ENCODE measurements around the gene OTUB2.
A peak's percentile ranks its signal among the peaks of the same experiment; 100 is the strongest.

Gene OTUB2

DNA sequence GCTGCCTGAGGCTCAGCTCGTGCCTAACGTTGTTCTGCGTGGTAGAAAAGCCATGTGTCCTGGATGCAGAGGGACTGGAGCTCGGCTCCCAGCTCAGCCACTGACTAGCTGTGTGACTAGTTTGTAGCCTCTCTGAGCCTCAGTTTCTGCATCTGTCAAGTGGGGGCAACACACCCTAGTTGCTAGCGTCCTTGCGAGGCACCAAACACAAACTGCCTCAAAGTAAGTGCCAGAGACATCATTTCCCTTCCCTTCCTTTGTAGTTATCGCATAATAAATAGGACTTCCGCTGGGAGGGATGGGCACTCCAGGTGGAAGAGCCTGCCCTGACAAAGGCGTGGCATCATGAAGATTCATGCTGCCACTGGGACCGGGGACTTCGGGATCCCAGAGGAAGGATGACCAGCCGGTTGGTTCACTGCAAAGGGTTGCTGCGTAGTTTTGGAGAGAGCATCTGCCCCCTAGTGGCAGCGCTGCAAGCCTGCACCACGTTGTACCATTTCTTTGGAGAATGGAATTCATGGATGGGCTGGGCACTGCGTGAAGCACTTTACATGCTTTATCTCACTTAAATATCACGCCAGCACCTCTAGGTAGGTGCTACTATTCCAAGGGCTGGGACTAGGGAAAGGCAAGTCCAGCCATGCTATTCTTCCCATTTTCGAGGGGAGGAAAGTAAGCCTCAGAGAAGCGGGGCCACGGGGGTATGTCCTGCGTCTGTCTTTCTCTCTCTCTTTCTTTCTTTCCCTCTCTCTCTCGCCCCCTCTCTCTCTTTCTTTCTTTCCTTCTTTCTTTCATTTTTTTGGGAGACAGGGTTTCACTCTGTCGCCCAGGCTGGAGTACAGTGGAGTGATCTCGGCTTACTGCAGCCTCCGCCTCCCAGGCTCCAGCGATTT, 24.4 kb upstream of the OTUB2 start:
- H3K27ac ChIP-seq (replicated peaks) = no peak overlapping the region
- H3K27me3 ChIP-seq (ENCODE audit: insufficient read depth, poor library complexity, severe bottlenecking) = no peaks in the 10 kb centered on the region
- H3K4me3 ChIP-seq (replicated peaks; ENCODE audit: insufficient read depth, low read length) = no peak overlapping the region
- DNase-seq (ENCODE audit: low read depth in 1 of 2, low spot score in 1 of 2) = peak in 1 of 2 experiments; percentile 42
- TF ChIP-seq, protein P1, sequence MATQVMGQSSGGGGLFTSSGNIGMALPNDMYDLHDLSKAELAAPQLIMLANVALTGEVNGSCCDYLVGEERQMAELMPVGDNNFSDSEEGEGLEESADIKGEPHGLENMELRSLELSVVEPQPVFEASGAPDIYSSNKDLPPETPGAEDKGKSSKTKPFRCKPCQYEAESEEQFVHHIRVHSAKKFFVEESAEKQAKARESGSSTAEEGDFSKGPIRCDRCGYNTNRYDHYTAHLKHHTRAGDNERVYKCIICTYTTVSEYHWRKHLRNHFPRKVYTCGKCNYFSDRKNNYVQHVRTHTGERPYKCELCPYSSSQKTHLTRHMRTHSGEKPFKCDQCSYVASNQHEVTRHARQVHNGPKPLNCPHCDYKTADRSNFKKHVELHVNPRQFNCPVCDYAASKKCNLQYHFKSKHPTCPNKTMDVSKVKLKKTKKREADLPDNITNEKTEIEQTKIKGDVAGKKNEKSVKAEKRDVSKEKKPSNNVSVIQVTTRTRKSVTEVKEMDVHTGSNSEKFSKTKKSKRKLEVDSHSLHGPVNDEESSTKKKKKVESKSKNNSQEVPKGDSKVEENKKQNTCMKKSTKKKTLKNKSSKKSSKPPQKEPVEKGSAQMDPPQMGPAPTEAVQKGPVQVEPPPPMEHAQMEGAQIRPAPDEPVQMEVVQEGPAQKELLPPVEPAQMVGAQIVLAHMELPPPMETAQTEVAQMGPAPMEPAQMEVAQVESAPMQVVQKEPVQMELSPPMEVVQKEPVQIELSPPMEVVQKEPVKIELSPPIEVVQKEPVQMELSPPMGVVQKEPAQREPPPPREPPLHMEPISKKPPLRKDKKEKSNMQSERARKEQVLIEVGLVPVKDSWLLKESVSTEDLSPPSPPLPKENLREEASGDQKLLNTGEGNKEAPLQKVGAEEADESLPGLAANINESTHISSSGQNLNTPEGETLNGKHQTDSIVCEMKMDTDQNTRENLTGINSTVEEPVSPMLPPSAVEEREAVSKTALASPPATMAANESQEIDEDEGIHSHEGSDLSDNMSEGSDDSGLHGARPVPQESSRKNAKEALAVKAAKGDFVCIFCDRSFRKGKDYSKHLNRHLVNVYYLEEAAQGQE (IDR thresholded peaks at IDR 0.05; ENCODE audit: insufficient replicate concordance, low read depth) = no peak
- TF ChIP-seq, protein P2, sequence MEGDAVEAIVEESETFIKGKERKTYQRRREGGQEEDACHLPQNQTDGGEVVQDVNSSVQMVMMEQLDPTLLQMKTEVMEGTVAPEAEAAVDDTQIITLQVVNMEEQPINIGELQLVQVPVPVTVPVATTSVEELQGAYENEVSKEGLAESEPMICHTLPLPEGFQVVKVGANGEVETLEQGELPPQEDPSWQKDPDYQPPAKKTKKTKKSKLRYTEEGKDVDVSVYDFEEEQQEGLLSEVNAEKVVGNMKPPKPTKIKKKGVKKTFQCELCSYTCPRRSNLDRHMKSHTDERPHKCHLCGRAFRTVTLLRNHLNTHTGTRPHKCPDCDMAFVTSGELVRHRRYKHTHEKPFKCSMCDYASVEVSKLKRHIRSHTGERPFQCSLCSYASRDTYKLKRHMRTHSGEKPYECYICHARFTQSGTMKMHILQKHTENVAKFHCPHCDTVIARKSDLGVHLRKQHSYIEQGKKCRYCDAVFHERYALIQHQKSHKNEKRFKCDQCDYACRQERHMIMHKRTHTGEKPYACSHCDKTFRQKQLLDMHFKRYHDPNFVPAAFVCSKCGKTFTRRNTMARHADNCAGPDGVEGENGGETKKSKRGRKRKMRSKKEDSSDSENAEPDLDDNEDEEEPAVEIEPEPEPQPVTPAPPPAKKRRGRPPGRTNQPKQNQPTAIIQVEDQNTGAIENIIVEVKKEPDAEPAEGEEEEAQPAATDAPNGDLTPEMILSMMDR (IDR thresholded peaks at IDR 0.05; ENCODE audit: insufficient read depth, low read length) = peak; percentile 100
- TF ChIP-seq POLR2AphosphoS5 (IDR thresholded peaks at IDR 0.05; ENCODE audit: low read depth) = no peak

DNA sequence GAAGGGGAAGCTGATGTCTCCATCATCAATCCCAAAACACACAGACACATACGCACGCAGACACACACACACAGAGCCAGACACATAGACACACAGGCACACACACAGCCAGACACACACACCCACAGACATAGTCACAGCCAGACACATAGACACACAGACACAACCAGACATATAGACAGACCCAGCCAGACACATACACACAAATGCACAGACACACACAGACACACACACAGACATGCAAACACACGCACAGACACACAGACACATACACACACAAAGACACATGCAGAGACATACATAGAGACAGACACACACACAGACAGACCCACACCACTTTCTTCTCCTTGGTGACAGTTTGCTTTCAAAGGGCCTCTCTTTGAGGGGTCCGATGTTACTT, 22.7 kb upstream of the OTUB2 start:
- H3K4me3 ChIP-seq (replicated peaks; ENCODE audit: insufficient read depth, low read length) = no peak overlapping the region
- no peaks in the 10 kb centered on the region for H3K27me3 ChIP-seq (ENCODE audit: insufficient read depth, poor library complexity, severe bottlenecking)
- no peak overlapping the region for H3K27ac ChIP-seq (replicated peaks)
- TF ChIP-seq SPI1 (IDR thresholded peaks at IDR 0.05; ENCODE audit: borderline replicate concordance, low read depth) (no peak), POLR2AphosphoS5 (IDR thresholded peaks at IDR 0.05; ENCODE audit: low read depth) (no peak), GABPA (IDR thresholded peaks at IDR 0.05; ENCODE audit: low read depth) (no peak)
- TF ChIP-seq, protein P2 (IDR thresholded peaks at IDR 0.05; ENCODE audit: insufficient read depth, low read length) = no peak
- TF ChIP-seq, protein P1 (IDR thresholded peaks at IDR 0.05; ENCODE audit: insufficient replicate concordance, low read depth) = no peak
- no peak for DNase-seq (ENCODE audit: low read depth in 1 of 2, low spot score in 1 of 2)

DNA sequence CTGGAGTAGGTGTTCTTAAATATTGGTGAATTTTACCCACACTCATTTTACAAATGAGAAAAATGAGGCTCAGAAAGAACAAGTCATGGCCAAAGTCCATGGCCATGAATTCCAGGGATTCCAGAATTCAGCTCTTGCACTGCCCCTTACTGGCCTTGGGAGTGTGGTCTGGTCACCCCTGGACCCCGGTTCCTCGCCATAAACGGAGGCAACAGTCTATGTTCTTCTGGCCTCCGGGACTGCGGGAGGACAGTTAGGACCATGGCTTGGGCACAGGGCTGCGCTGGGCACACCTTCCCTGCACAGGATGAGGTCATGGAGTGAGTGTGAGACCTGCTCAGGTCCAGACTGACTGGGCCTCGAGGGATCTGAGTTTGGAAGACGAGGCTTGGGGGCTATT, 22.1 kb upstream of the OTUB2 start:
- TF ChIP-seq, protein P1 (IDR thresholded peaks at IDR 0.05; ENCODE audit: insufficient replicate concordance, low read depth) = no peak
- TF ChIP-seq SPI1 (IDR thresholded peaks at IDR 0.05; ENCODE audit: borderline replicate concordance, low read depth) (no peak), GABPA (IDR thresholded peaks at IDR 0.05; ENCODE audit: low read depth) (no peak), POLR2AphosphoS5 (IDR thresholded peaks at IDR 0.05; ENCODE audit: low read depth) (no peak)
- TF ChIP-seq, protein P2 (IDR thresholded peaks at IDR 0.05; ENCODE audit: insufficient read depth, low read length) = no peak
- no peak overlapping the region for H3K4me3 ChIP-seq (replicated peaks; ENCODE audit: insufficient read depth, low read length)
- H3K27me3 ChIP-seq (ENCODE audit: insufficient read depth, poor library complexity, severe bottlenecking) = no peaks in the 10 kb centered on the region
- DNase-seq (ENCODE audit: low read depth in 1 of 2, low spot score in 1 of 2) = no peak
- no peak overlapping the region for H3K27ac ChIP-seq (replicated peaks)
